Breast epithelium (tissue), 3 donors: Measurements from ENCODE around the gene ANK2.

Experiments
- CTCF ChIP-seq, 3 donors: fragments of 450-650 bp; IDR thresholded peaks; one replicate each; pipeline ENCODE4 v1.5.1; 2016 to 2017; ENCODE audit warnings: antibody characterized with exemption in 3 of 3, mild to moderate bottlenecking in 3 of 3, moderate library complexity in 3 of 3
- POLR2A ChIP-seq: fragments of 450-650 bp; IDR thresholded peaks from one replicate; pipeline ENCODE4 v1.6.1; 2016; ENCODE audit warnings: antibody characterized with exemption, mild to moderate bottlenecking, moderate library complexity
- POLR2AphosphoS5 ChIP-seq, 3 donors: sonication (generic); formaldehyde crosslinking; IDR thresholded peaks; one replicate each; pipeline ENCODE4 v1.6.1; 2017; ENCODE audit warnings: antibody characterized with exemption in 3 of 3

- no peak for TF ChIP-seq CTCF (IDR thresholded peaks at IDR 0.05)
- TF ChIP-seq POLR2AphosphoS5 (IDR thresholded peaks at IDR 0.05) = no peak
- TF ChIP-seq POLR2A = no peak
These were observed 41.5 kb downstream of the ANK2 start for GRCh38 chr4:113090954-113091353.
